PC-3 (cell line): ENCODE data around the gene SETBP1.

Source experiments
- CTCF ChIP-seq: fragments of 300-600 bp; sonication (generic); conservative IDR thresholded peaks from 2 replicates; pipeline ENCODE4 v1.5.1; 2017; ENCODE audit warnings: antibody characterized with exemption, low read depth, mild to moderate bottlenecking, low read length
- EZH2 ChIP-seq: fragments of 300-600 bp; sonication (generic); IDR thresholded peaks from one replicate; pipeline ENCODE4 v1.6.1; 2017; ENCODE audit warnings: antibody characterized with exemption, mild to moderate bottlenecking, low read length; ENCODE audit not compliant: unreplicated experiment
- EZH2phosphoT487 ChIP-seq: fragments of 300-600 bp; sonication (generic); IDR thresholded peaks from 2 replicates; pipeline ENCODE4 v1.6.1; 2018; ENCODE audit warnings: mild to moderate bottlenecking, antibody characterized with exemption, low read length, borderline replicate concordance

GRCh38 chr18:44849361-44849760 is 168.7 kb downstream of the SETBP1 start:
- TF ChIP-seq CTCF (no peak), EZH2 (no peak), EZH2phosphoT487 (no peak)
